ENCODE measurements around the gene METTL2B.
A peak's percentile ranks its signal among the peaks of the same experiment; 100 is the strongest.
"Not testable (repeated sequence)": the region's sequence is repeated elsewhere in the genome, so short reads cannot be mapped to it uniquely, and the experiment has no call there.

The METTL2B gene

GRCh38 chr7:128462460-128462859, 14.1 kb upstream of the METTL2B start:
- Histone ChIP-seq H3K9me3 (replicated peaks in 1 of 11) (peaks cover 0 to 6% (median 0%) of the 10 kb centered on the region in 11 experiments; a peak in 2 of 22 replicates), H3K4me3 (no peak overlapping the region), H3K4me2 (no peak overlapping the region), H3K27me3 (no peaks in the 10 kb centered on the region), H4K20me1 (peaks cover 8 to 46% (median 33%) of the 10 kb centered on the region in 11 experiments; a peak in 19 of 22 replicates), H3K36me3 (peaks cover 3 to 42% (median 19%) of the 10 kb centered on the region in 11 experiments; a peak in 19 of 22 replicates), H3K9ac (no peak overlapping the region), H3K4me1 (peaks cover 18 to 40% (median 28%) of the 10 kb centered on the region in 10 experiments), H3K27ac (no peak overlapping the region)
- TF ChIP-seq Cebpa-rat (IDR thresholded peaks at IDR 0.05) = no peak

DNA sequence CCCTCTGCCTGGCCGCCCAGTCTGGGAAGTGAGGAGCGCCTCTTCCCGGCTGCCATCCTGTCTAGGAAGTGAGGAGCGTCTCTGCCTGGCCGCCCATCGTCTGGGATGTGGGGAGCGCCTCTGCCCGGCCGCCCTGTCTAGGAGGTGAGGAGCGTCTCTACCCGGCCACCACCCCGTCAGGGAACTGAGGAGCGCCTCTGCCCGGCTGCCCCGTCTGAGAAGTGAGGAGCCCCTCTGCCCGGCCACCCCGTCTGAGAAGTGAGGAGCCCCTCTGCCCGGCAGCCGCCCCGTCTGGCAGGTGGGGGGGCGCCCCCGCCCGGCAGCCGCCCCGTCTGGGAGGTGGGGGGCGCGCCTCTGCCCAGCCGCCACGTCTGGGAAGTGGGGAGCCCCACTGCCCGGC, 13.2 kb upstream of the METTL2B start:
- Histone ChIP-seq H3K36me3 (peaks cover 0 to 39% (median 18%) of the 10 kb centered on the region in 11 experiments; a peak in 17 of 22 replicates), H3K4me1 (peaks cover 9 to 31% (median 19%) of the 10 kb centered on the region in 10 experiments), H4K20me1 (peaks cover 8 to 37% (median 28%) of the 10 kb centered on the region in 11 experiments; a peak in 19 of 22 replicates)
- H3K4me2 ChIP-seq; H3K4me3 ChIP-seq; H3K27ac ChIP-seq; H3K9ac ChIP-seq; H3K9me3 ChIP-seq (replicated peaks in 1 of 11); H3K27me3 ChIP-seq: not testable (repeated sequence)

DNA sequence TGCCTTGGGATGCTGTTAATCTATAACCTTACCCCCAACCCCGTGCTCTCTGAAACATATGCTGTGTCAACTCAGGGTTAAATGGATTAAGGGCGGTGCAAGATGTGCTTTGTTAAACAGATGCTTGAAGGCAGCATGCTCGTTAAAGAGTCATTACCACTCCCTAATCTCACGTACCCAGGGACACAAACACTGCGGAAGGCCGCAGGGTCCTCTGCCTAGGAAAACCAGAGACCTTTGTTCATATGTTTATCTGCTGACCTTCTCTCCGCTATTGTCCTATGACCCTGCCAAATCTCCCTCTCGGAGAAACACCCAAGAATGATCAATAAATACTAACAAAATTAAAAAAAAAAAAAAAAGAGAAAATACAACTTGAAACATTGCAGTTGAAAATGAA, 12.6 kb upstream of the METTL2B start:
- Histone ChIP-seq H3K4me1 (peaks cover 3 to 25% (median 13%) of the 10 kb centered on the region in 10 experiments), H4K20me1 (peaks cover 8 to 31% (median 23%) of the 10 kb centered on the region in 11 experiments; a peak in 19 of 22 replicates), H3K36me3 (peaks cover 0 to 41% (median 19%) of the 10 kb centered on the region in 11 experiments; a peak in 17 of 22 replicates)
- H3K4me2 ChIP-seq; H3K9me3 ChIP-seq (replicated peaks in 1 of 11); H3K27me3 ChIP-seq; H3K27ac ChIP-seq; H3K9ac ChIP-seq; H3K4me3 ChIP-seq: not testable (repeated sequence)

DNA sequence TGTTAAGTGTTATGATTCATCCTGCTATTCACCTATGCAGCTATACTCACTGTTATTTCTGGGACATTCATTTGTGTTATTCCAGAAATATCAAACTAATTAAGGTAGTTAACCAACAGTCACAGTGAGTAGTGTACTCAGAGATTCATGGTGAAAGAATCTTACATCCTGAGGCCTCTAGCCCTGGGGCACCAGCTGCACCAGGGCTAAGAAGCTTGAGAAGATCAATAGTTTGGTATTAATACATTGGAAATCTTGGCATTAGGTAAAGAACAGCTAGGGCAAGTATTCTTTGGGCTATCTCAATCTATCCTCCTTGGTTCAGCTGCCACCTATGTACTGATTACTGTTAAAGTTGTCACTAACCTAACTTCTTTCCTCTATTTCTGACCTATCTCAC, 9.7 kb upstream of the METTL2B start:
- not testable (repeated sequence) for H3K27me3 ChIP-seq; H3K4me2 ChIP-seq; H3K9me3 ChIP-seq (replicated peaks in 1 of 11); H3K4me3 ChIP-seq; H3K27ac ChIP-seq; H3K9ac ChIP-seq; H4K20me1 ChIP-seq
- Histone ChIP-seq H3K4me1 (peaks cover 0 to 10% (median 2%) of the 10 kb centered on the region in 10 experiments; a peak in 5 of 20 replicates), H3K36me3 (peaks cover 0 to 41% (median 19%) of the 10 kb centered on the region in 11 experiments; a peak in 17 of 22 replicates)

- H3K9me3 ChIP-seq (replicated peaks in 1 of 11); H3K27me3 ChIP-seq: not testable (repeated sequence)
- peak overlapping the region; percentile 87 to 92 (median 91) for H3K9ac ChIP-seq
- peaks cover 17 to 36% (median 30%) of the 10 kb centered on the region in 11 experiments for H3K36me3 ChIP-seq
- peaks cover 14 to 23% (median 16%) of the 10 kb centered on the region in 10 experiments for H3K4me1 ChIP-seq
- H3K4me2 ChIP-seq = peak overlapping the region; percentile 87 to 94 (median 91)
- peak overlapping the region; percentile 70 to 91 (median 88) for H3K27ac ChIP-seq
- peaks cover 0 to 35% (median 5%) of the 10 kb centered on the region in 11 experiments; a peak in 6 of 22 replicates for H4K20me1 ChIP-seq
- peak overlapping the region; percentile 78 to 90 (median 84) for H3K4me3 ChIP-seq
These were observed 765 bp downstream of the METTL2B start for GRCh38 chr7:128477336-128477690.

GRCh38 chr7:128479082-128479481, 2.5 kb downstream of the METTL2B start:
- H3K27me3 ChIP-seq; H3K27ac ChIP-seq; H3K9ac ChIP-seq; H3K4me3 ChIP-seq; H3K9me3 ChIP-seq (replicated peaks in 1 of 11): not testable (repeated sequence)
- peaks cover 28 to 48% (median 44%) of the 10 kb centered on the region in 11 experiments for H3K36me3 ChIP-seq
- peak overlapping the region in 3 of 11 experiments; percentile 12 to 16 (median 14); a peak in 1 of 22 replicates for H3K4me2 ChIP-seq
- H3K4me1 ChIP-seq = peaks cover 14 to 23% (median 16%) of the 10 kb centered on the region in 10 experiments
- H4K20me1 ChIP-seq = peaks cover 0 to 35% (median 5%) of the 10 kb centered on the region in 11 experiments; a peak in 6 of 22 replicates

DNA sequence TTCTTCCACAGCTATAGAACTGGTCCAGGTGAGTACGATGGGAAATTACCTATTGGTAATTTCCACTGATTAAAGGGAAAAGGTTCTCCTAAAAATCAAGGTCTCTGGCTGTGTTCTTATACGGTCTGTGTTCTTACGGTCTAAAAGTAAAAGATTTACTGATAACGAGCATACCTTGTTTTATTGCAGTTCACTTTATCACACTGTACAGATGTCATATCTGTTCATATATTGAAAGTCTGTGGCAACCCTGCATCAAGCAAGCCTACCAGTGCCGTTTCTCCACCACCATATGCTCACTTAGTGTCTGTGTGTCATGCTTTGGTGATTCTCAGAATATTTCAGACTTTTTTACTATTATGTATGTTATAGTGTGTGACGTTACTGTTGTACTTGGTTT, 11.6 kb downstream of the METTL2B start:
- not testable (repeated sequence) for H3K4me3 ChIP-seq; H3K27me3 ChIP-seq; H3K4me2 ChIP-seq; H3K9ac ChIP-seq; H4K20me1 ChIP-seq; H3K4me1 ChIP-seq; H3K27ac ChIP-seq; H3K9me3 ChIP-seq (replicated peaks in 1 of 11)
- peaks cover 23 to 67% (median 38%) of the 10 kb centered on the region in 11 experiments for H3K36me3 ChIP-seq

DNA sequence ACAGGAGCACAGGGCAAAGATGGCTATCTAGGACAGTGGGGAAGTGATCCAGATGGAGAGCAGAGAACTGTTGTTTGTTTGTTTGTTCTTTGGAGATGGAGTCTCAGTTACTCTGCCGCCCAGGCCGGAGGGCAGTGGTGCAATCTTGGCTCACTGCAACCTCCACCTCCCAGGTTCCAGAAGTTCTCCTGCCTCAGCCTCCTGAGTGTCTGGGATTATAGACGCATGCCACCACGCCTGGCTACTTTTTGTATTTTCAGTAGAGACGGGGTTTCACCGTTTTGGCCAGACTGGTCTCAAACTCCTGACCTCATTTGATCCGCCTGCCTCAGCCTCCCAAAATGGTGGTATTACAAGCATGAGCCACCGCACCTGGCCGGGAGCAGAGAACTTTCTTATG, 20.9 kb downstream of the METTL2B start:
- H3K27me3 ChIP-seq = no peaks in the 10 kb centered on the region
- H3K9ac ChIP-seq = no peak overlapping the region
- no peak for TF ChIP-seq Cebpa-rat (IDR thresholded peaks at IDR 0.05)
- H3K27ac ChIP-seq = no peak overlapping the region
- no peaks in the 10 kb centered on the region for H3K9me3 ChIP-seq (replicated peaks in 1 of 11)
- H3K4me2 ChIP-seq = no peak overlapping the region
- H3K4me1 ChIP-seq = no peaks in the 10 kb centered on the region
- H4K20me1 ChIP-seq = peaks cover 0 to 3% (median 0%) of the 10 kb centered on the region in 11 experiments; a peak in 1 of 22 replicates
- peaks cover 67 to 88% (median 82%) of the 10 kb centered on the region in 11 experiments for H3K36me3 ChIP-seq
- H3K4me3 ChIP-seq = no peak overlapping the region

GRCh38 chr7:128505416-128505815, 28.9 kb downstream of the METTL2B start:
- H4K20me1 ChIP-seq; H3K27me3 ChIP-seq; H3K9ac ChIP-seq; H3K27ac ChIP-seq; H3K9me3 ChIP-seq (replicated peaks in 1 of 11); H3K4me2 ChIP-seq; H3K4me3 ChIP-seq: not testable (repeated sequence)
- Histone ChIP-seq H3K4me1 (peaks cover 0 to 24% (median 15%) of the 10 kb centered on the region in 10 experiments; a peak in 14 of 20 replicates), H3K36me3 (peaks cover 14 to 37% (median 20%) of the 10 kb centered on the region in 11 experiments)

GRCh38 chr7:128506819-128507218, 30.3 kb downstream of the METTL2B start:
- not testable (repeated sequence) for H3K27me3 ChIP-seq; H3K9me3 ChIP-seq (replicated peaks in 1 of 11); H4K20me1 ChIP-seq; H3K27ac ChIP-seq; H3K4me3 ChIP-seq
- Histone ChIP-seq H3K9ac (peak overlapping the region in 2 of 11 experiments; percentile 39 to 52; a peak in 2 of 22 replicates), H3K4me1 (peaks cover 0 to 24% (median 15%) of the 10 kb centered on the region in 10 experiments; a peak in 14 of 20 replicates), H3K36me3 (peaks cover 1 to 23% (median 6%) of the 10 kb centered on the region in 11 experiments; a peak in 20 of 22 replicates), H3K4me2 (peak overlapping the region in 8 of 11 experiments; percentile 35 to 81 (median 56); a peak in 15 of 22 replicates)

- Histone ChIP-seq H3K36me3 (peaks cover 0 to 19% (median 5%) of the 10 kb centered on the region in 11 experiments; a peak in 9 of 22 replicates), H3K4me1 (peaks cover 0 to 25% (median 15%) of the 10 kb centered on the region in 10 experiments; a peak in 14 of 20 replicates), H3K4me2 (peak overlapping the region in 7 of 11 experiments; percentile 38 to 81 (median 60); a peak in 14 of 22 replicates), H3K9ac (peak overlapping the region in 2 of 11 experiments; percentile 39 to 52; a peak in 2 of 22 replicates)
- not testable (repeated sequence) for H3K4me3 ChIP-seq; H3K27me3 ChIP-seq; H3K9me3 ChIP-seq (replicated peaks in 1 of 11); H4K20me1 ChIP-seq; H3K27ac ChIP-seq
These were observed 30.9 kb downstream of the METTL2B start for GRCh38 chr7:128507321-128507993.

GRCh38 chr7:128511692-128512091, 35.1 kb downstream of the METTL2B start:
- H3K4me1 ChIP-seq = peaks cover 0 to 25% (median 11%) of the 10 kb centered on the region in 10 experiments; a peak in 14 of 20 replicates
- H3K36me3 ChIP-seq; H3K4me3 ChIP-seq; H3K9me3 ChIP-seq (replicated peaks in 1 of 11); H4K20me1 ChIP-seq; H3K4me2 ChIP-seq; H3K27me3 ChIP-seq; H3K27ac ChIP-seq; H3K9ac ChIP-seq: not testable (repeated sequence)

DNA sequence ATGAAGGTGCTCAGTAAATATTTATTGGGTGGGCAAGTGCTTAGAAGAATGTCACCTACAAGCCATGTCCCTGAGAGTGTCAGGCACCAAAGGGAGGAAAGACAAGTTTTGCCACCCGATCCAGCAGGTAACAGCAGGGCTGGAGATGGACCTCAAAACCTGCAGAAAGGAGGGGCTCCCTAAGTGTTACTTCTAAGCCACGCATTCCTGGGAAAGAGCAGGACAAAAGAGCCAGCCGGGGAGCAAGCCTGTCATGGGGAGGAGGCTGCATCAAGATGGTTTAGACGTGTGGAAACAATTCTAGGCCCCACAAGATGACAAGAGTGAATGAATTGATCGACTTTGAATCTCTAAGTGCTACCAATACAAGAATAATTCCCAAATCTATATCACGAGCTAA, 38.7 kb downstream of the METTL2B start:
- H3K4me3 ChIP-seq; H3K27me3 ChIP-seq; H3K9me3 ChIP-seq (replicated peaks in 1 of 11); H4K20me1 ChIP-seq; H3K36me3 ChIP-seq; H3K4me1 ChIP-seq; H3K27ac ChIP-seq; H3K9ac ChIP-seq; H3K4me2 ChIP-seq: not testable (repeated sequence)

All from BLaER1 treated with 17β-estradiol and CSF1 and Interleukin-3, amounts not matched to agents 10 nM and 100 nM (cell line).